GM19239 (cell line): ENCODE data around the gene TANC1.
A peak's percentile ranks its signal among the peaks of the same experiment; 100 is the strongest.

Experiments
- DNase-seq: peaks from one replicate; pipeline ENCODE4 v3.0.0; 2011; ENCODE audit warnings: low spot score; ENCODE audit not compliant: insufficient read length
- FAIRE-seq: peaks from 2 replicates; lab custom pipeline; 2011; peaks lifted over from hg19 to GRCh38; lab: Jason Lieb, UNC

TANC1 gene

DNA sequence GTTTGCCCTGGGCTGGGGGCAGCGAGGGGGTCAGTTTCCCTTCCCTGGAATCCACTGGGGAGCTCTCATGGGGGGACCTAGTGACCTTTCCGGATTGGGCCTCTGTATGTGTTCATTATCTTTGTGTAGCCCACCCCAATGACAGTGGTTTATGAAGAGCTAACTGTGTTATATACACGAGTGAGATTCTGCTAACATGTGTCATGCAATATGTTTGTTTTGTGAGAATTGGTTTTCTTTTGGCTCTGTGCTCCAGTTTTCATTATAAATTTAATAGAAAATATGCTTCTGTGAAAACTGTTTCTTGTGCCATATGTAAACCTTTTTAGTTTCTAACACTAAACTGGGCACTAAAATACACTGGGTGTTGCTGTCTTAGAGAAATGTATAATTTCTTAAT is 207.5 kb downstream of the TANC1 start:
- DNase-seq = no peak

GRCh38 chr2:159176555-159176954 is 208.1 kb downstream of the TANC1 start:
- no peak for DNase-seq
- no peak for FAIRE-seq

More for the DNA sequence above, 207.5 kb downstream of the TANC1 start:
- FAIRE-seq = no peak

GRCh38 chr2:159177357-159177756 is 208.9 kb downstream of the TANC1 start:
- no peak for FAIRE-seq

GRCh38 chr2:159177957-159178356 is 209.5 kb downstream of the TANC1 start:
- DNase-seq (no peak), FAIRE-seq (no peak)

More at GRCh38 chr2:159177357-159177756, 208.9 kb downstream of the TANC1 start:
- no peak for DNase-seq

- FAIRE-seq = no peak
These were observed 210.7 kb downstream of the TANC1 start for GRCh38 chr2:159179096-159179495.

GRCh38 chr2:159179696-159180095 is 211.3 kb downstream of the TANC1 start:
- FAIRE-seq (no peak), DNase-seq (no peak)

More at GRCh38 chr2:159179096-159179495, 210.7 kb downstream of the TANC1 start:
- DNase-seq = no peak

GRCh38 chr2:159183346-159183745 is 214.9 kb downstream of the TANC1 start:
- FAIRE-seq (no peak), DNase-seq (no peak)

DNA sequence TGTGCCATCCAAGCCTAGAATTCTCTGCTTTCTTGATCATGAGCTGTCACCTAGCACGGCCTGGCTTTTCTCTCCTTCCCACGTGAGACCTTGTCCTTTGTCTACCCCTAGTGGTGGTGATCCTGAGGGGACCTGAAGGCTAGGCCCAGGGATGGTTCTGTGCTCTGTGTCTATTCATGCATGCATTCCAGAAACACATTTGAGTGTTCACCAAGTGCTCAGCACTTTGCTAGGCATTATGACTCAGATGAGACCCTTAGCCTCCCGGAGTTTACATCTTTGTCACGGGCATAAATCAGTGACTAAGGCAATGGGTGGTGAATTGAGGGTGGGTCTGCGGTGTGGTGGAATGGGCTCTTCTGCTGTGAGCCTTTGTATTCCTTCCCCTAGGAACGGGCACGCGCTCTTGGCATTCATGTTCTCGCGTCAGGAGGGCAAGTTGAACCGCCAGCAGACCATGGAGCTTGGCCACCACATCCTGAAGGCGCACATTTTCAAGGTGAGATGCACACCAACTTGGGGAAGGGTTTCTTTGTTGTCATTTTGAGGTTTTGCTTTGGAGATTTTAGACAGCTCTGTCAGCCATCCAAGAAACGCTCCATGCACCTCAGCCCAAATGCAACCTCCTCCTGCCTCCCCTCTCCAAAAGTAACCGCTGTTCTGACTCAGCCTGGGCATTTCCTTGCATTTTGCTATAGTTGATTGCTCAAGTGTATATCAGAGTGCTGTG is 217.1 kb downstream of the TANC1 start:
- peak; percentile 86 for FAIRE-seq
- DNase-seq = peak; percentile 39

- DNase-seq = no peak
- FAIRE-seq = no peak
These were observed 218.0 kb downstream of the TANC1 start for GRCh38 chr2:159186462-159186861.

DNA sequence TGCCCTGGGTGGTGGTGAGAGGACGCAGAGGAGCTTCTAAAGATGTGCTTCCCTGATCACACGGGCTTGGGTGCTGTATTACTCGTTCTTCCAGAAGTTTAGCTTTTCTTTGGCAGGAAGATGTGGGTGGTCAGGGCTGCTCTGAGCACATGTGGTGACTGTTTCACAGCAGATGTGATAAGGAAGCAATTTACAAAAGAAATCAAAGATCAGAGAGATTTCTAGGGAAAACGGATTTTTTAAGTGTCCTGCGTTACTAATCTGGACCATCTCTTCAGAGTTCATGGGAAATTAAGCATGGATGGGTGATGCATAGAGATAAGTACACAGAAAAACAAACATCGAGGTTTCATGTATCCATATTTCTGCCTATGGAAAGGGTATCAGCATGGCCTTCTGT is 218.7 kb downstream of the TANC1 start:
- FAIRE-seq (no peak), DNase-seq (no peak)

GRCh38 chr2:159188449-159188848 is 220.0 kb downstream of the TANC1 start:
- DNase-seq = no peak
- no peak for FAIRE-seq

GRCh38 chr2:159192371-159192918 is 224.0 kb downstream of the TANC1 start:
- FAIRE-seq = no peak
- no peak for DNase-seq

- DNase-seq (no peak), FAIRE-seq (no peak)
These were observed 225.4 kb downstream of the TANC1 start for GRCh38 chr2:159193791-159194190.

- DNase-seq = no peak
- FAIRE-seq = no peak
These were observed 225.8 kb downstream of the TANC1 start for GRCh38 chr2:159194241-159194640.

DNA sequence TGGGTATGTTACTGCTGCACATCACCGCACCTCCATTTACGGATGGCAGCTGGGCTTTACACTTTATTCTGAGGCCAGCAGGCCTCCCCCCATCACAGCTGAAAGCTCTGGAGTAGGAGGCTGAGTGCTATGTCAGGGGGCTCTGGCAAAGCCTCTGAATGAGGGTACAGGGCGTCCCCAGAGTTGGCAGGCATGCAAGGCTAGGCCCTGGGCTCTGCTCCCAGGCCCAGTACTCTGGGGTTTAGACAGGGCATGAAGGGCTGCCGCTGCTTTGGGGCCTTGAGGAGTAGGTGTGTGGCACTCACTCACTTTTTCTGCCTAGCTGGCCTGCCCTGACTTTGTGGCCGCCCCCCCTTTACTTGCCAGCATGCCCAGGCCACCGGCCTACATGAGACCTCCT is 227.3 kb downstream of the TANC1 start:
- FAIRE-seq (no peak), DNase-seq (no peak)

GRCh38 chr2:159196393-159196925 is 228.0 kb downstream of the TANC1 start:
- FAIRE-seq = no peak
- no peak for DNase-seq

DNA sequence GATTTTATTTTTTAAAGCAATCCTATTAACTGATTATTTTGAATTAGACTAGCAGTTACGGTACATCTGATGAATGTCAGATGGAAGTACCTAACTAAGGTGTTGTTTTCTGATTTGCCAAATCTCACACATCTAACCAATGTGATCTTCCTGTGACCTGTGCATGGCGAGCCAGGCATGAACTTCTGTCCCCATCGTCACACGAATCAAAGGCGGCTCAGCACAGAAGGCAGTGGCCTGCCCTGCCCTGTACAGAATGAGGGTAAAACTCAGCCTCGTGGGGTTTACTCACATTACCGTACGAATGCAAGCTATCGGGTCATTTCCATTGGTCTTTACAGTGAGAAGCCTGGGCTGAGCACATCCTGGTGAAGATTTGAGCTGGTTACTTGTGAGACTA is 230.8 kb downstream of the TANC1 start:
- FAIRE-seq = no peak
- no peak for DNase-seq

- no peak for DNase-seq
- FAIRE-seq = no peak
These were observed 231.5 kb downstream of the TANC1 start for GRCh38 chr2:159199761-159200465.

- DNase-seq (no peak), FAIRE-seq (no peak)
These were observed 232.1 kb downstream of the TANC1 start for GRCh38 chr2:159200498-159200897.

DNA sequence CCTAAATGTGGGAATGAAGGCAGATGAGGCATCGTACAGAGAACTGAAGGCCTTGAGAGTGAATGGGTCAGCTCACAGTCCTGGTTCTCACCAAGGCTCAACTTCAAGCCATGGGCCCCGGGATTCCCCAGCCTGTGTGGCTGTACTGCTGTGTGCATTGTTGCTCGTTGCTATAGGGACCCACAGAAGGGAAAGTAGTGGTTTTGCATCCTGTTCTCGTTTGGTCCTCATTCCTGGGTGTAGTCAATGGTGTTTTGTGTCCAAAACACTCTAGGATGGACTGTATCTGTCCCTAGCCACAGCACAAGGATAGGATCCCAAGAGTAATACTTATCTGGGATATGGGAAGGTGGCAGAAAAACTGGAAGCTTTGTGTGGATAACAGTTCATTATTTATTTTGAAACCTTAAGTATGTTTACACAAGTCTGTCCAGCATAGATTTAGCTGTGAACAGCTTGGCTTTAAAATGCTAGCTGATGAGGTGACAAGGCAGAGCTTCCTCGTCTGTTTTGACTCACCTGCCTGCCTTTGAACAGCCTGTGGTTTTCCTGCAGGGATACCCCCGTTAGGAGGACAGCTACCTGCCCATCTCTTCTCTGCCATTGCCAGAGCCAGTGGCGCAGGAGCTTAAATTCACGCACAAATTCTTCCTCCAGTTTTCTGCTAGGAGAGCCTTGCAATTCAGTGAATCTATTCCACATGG is 233.1 kb downstream of the TANC1 start:
- DNase-seq = peak; percentile 55
- FAIRE-seq = peak; percentile 55
